Measurements from ENCODE around the gene LRP1B. TPM values are rescaled to one million over a fixed set of nuclear protein-coding genes. Genes with fewer than 3 reads are reported as not detected.
"Not testable (repeated sequence)": the region's sequence is repeated elsewhere in the genome, so short reads cannot be mapped to it uniquely, and the experiment has no call there.

Gene LRP1B
- polyA plus RNA-seq, 3 donors = 0.77 to 1.1 (median 1.1) TPM

DNA sequence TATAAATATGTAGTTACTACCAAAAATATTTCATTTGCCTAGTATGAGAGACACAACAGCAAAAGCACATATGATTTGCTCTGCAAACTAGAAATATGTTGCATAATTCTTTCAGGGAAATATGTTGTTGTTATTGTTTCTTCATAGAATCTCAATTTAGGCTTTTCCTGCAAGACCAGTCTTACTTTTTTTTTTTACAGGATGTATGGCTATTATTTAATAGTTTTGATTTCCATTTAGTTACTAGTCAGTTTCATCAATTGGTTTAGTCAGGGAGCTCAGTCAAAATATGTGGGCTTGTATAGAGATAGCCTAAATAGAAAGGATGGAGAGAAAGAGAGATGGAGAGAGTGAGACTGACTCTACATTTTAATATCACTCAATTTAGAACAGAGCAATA is 6.1 kb downstream of the LRP1B start:
- no peak for DNase-seq (ENCODE audit: extremely low read depth in 1 of 11, low read depth in 9 of 11, low spot score in 4 of 11)

GRCh38 chr2:142119347-142119746 is 11.5 kb downstream of the LRP1B start:
- DNase-seq (ENCODE audit: extremely low read depth in 1 of 11, low read depth in 9 of 11, low spot score in 4 of 11) = no peak

DNA sequence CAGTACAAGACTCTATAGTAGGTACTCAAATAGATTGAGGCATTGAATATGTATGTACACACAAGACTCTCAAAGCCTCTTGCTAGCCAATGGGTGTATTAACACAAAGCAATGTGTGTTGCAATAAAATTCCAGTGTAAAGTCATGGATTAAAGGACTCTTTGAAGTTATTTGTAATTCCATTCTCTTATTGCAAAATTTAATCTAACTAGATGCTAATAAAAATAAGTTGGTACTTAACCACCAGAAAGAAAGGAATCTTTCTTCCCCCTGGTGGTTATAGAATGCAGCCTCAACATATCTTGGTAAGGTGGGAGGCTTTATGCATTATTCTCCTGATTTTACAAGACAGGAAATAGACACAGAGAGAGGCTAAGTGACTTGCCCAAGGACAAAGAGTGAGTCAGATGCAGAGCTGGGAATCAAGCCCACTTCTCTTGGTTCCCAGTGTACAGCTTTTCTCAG is 18.0 kb downstream of the LRP1B start:
- DNase-seq (ENCODE audit: extremely low read depth in 1 of 11, low read depth in 9 of 11, low spot score in 4 of 11) = no peak

- no peak for DNase-seq (ENCODE audit: extremely low read depth in 1 of 11, low read depth in 9 of 11, low spot score in 4 of 11)
Measured at GRCh38 chr2:142104134-142104758, 26.6 kb downstream of the LRP1B start.

- no peak for DNase-seq (ENCODE audit: extremely low read depth in 1 of 11, low read depth in 9 of 11, low spot score in 4 of 11)
Measured at GRCh38 chr2:142100970-142101369, 29.8 kb downstream of the LRP1B start.

DNA sequence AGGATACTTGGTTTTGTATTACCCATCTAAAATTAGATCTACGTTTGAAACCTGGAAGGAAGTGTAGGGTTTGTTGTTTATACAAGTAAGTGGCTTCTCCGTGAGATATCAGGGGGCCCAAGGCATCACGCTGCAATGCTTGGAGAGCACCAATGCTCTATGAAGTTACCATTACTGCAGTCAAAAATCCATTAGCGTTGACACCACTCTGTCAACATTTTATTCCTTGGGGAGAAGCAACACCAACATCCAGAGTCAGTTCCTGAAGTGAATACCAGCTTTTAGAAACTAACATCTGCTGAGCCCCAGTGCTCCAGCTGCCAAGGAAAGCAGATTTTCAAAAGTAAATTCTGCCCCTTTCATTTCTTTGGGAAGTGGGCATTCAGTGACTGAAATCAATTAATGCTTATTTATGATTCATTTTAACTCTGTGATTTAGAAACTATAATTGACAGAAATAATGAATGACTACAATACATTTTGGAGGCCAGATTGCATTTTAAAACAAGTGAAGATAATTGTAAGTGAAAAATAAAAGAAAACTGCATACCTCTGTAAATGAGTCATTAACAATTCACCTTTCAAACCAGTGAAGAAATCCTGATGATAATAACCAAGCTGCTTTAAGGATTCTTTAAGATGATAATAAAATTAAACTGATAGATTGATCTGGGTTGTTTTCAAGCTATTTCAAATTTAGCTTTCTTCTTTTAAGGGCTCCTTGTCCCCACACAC is 30.5 kb downstream of the LRP1B start:
- no peak for DNase-seq (ENCODE audit: extremely low read depth in 1 of 11, low read depth in 9 of 11, low spot score in 4 of 11)

DNA sequence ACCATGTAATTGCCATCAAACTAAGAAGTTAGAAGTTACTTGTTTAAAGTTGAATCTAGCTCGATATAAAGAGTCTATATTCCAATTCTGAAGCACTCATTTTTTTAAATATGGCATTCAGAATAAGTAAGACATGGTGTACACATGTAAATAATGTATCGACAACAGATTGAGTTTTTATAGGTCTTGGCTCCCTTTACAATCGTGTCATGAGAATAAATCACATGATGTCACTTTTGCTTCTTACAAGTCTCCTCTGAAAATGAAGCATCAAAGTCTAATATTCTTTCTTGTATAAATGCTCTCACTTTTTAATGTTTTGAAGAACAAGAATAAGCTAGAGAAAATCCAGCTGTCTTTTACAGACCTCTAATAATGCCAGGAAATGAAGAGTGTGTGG is 33.1 kb downstream of the LRP1B start:
- DNase-seq (ENCODE audit: extremely low read depth in 1 of 11, low read depth in 9 of 11, low spot score in 4 of 11) = no peak

- DNase-seq (ENCODE audit: extremely low read depth in 1 of 11, low read depth in 9 of 11, low spot score in 4 of 11) = no peak
Measured at GRCh38 chr2:142095647-142096046, 35.2 kb downstream of the LRP1B start.

DNA sequence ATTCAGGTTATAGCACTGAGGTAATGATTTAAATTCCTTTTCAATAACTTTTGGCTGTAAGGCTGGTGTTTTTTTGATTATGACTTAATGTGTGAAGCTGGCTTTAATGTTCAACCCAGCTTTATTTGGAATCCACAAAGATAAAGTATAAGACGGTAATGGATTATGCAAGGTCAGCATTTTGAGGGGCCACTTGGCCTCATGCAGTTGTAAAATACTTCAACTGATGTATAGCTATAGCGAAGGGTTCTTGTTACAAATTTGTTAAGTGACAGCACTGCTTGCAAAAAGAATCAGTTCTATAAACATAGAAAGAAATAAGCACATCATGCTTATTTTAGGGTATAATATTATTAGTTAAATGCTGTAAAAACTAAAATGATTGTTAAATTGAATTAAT is 36.6 kb downstream of the LRP1B start:
- DNase-seq (ENCODE audit: extremely low read depth in 1 of 11, low read depth in 9 of 11, low spot score in 4 of 11) = no peak

- no peak for DNase-seq (ENCODE audit: extremely low read depth in 1 of 11, low read depth in 9 of 11, low spot score in 4 of 11)
Measured at GRCh38 chr2:142088058-142088568, 42.7 kb downstream of the LRP1B start.

GRCh38 chr2:142087585-142087984 is 43.2 kb downstream of the LRP1B start:
- DNase-seq (ENCODE audit: extremely low read depth in 1 of 11, low read depth in 9 of 11, low spot score in 4 of 11) = not testable (repeated sequence)

- DNase-seq (ENCODE audit: extremely low read depth in 1 of 11, low read depth in 9 of 11, low spot score in 4 of 11) = no peak
Measured at GRCh38 chr2:142082368-142082767, 48.4 kb downstream of the LRP1B start.

GRCh38 chr2:142076317-142076716 is 54.5 kb downstream of the LRP1B start:
- DNase-seq (ENCODE audit: extremely low read depth in 1 of 11, low read depth in 9 of 11, low spot score in 4 of 11) = peak in 1 of 11 donors; percentile 4

DNA sequence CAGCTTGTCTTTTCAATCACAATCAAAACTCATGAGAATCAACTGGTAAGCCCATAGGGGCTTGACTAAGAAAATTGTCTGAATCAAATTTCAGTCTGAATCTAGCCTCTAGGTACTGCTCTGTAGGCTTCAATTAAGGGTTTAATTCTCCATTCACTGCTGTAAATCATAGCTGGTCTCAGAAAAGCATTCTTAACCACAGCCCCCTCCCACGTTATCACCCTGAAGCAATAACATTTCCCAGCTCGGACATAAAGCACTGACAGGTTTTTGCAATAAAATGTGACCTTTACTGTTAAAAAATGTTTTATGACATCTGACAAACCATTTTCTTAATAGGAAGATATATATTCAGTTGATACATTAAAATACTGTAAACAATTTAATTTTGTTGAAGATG is 55.0 kb downstream of the LRP1B start:
- DNase-seq (ENCODE audit: extremely low read depth in 1 of 11, low read depth in 9 of 11, low spot score in 4 of 11) = peak in 1 of 11 donors; percentile 12

DNA sequence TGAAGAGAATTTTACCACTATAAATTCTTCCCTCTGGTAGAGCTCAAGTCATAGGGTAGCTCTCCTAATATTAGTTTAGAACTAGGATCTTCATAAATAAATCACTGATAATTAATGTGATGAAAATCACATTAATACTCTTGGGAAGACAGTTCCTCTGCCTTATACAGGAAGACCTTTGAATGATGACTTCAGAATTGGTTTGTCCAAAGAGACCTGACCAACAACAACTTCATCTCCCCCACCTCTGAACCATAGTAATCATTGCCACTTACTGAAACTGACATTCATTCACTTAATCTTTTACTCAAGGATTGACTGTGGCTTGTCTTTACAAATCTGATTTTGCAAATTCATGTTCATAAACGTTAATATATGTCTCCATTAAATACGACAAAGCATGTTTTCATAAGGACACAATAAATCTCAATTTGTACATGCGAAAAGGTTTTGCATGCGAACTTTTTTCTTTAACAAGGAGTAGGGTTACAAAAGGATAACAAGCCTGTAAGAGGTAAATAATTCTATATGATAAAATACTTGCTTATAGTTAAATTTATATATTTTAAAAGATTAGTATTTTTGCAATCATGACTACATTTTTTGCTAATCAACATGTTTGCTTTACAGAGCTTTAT is 61.4 kb downstream of the LRP1B start:
- no peak for DNase-seq (ENCODE audit: extremely low read depth in 1 of 11, low read depth in 9 of 11, low spot score in 4 of 11)

- DNase-seq (ENCODE audit: extremely low read depth in 1 of 11, low read depth in 9 of 11, low spot score in 4 of 11) = no peak
Measured at GRCh38 chr2:142065700-142066099, 65.1 kb downstream of the LRP1B start.

DNA sequence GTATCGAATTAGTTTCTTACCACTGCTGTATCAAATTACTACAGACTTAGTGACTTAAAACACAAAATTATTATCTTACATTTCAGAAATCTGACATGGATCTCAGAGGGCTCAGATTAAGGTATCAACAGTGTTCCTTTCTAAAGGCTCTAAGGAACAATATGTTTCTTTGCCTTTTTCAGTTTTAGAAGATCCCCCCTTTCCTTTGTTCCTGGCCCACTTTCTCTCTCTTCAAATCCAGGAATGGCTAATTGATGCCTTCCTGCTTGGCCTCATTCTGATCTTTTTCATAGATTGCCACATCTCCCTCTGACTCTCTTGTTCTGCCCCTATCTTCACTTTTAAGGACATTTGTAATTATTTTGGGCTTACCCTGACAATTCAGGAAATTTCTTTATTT is 65.7 kb downstream of the LRP1B start:
- no peak for DNase-seq (ENCODE audit: extremely low read depth in 1 of 11, low read depth in 9 of 11, low spot score in 4 of 11)

DNA sequence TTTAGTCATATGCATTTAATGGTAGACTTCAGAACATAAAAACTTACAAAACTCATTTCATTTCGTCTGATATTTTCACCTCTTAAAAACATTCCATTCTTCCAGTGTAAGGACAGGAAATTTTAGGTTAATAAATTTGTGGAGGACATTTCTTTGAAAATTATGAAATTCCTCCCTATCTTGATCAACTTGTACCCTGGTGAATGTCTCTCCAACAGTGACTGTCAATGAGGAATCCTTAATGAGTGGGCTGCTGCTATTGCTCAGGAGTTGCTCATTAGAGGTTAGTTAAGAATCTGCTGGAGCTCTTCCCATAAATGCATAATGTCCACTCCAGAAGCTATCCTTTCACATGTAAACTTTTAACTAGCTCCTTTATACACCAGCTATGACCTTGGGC is 69.1 kb downstream of the LRP1B start:
- no peak for DNase-seq (ENCODE audit: extremely low read depth in 1 of 11, low read depth in 9 of 11, low spot score in 4 of 11)

GRCh38 chr2:142058149-142058548 is 72.7 kb downstream of the LRP1B start:
- DNase-seq (ENCODE audit: extremely low read depth in 1 of 11, low read depth in 9 of 11, low spot score in 4 of 11) = no peak

DNA sequence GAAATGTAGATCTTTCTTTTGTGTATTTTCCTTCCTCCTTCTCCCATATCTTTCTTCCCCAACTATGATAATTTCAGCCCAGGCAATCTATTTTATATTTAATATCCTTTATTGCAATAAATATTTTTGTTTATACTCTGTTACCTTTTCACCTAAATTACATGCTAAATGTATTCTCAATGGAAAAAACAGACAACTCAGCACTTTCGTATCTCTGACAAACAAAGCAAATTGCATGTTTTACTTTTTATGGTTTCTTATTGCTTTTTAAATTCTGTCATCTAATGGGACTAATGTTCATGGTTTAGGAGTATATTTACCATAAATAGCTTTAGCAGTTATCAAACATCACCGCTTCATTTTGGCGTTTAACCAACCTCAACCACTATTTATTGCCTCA is 74.0 kb downstream of the LRP1B start:
- DNase-seq (ENCODE audit: extremely low read depth in 1 of 11, low read depth in 9 of 11, low spot score in 4 of 11) = no peak
